HepG2 (cell line): Measurements from ENCODE around the gene LRRC74A. TPM values are rescaled to one million over a fixed set of nuclear protein-coding genes. Genes with fewer than 3 reads are reported as not detected.

Source experiments
- ATAC-seq: fragments of 200-7000 bp; cut with Tn5 transposase; 3 replicates; pipeline ENCODE4 v1.9.1; 2020; ENCODE audit warnings: mild to moderate bottlenecking, moderate library complexity
- BruUV-seq: library from RNA; stranded (reverse); fragments of 400-500 nt; replicated peaks from 2 replicates; lab custom pipeline; 2021; lab: Mats Ljungman, UMichigan
- CTCF ChIA-PET: fragments of 300-600 bp; formaldehyde crosslinking; extraction: SDS; loops from one replicate; lab custom pipeline; 2021; ENCODE audit warnings: low total read pairs, inconsistent platforms, low intra/inter-chr PET ratio; lab: Yijun Ruan, JAX
- POLR2A ChIA-PET: fragments of 350-600 bp; sonication (Branson Sonifier 250); formaldehyde crosslinking; loops from one replicate; lab custom pipeline; 2020; ENCODE audit warnings: antibody characterized with exemption, inconsistent platforms; lab: Yijun Ruan, JAX
- DNase-seq: peaks from one replicate; pipeline ENCODE4 v3.0.0-alpha.2; 2015; ENCODE audit warnings: low spot score
- FAIRE-seq: peaks from 3 replicates; lab custom pipeline; 2011; peaks lifted over from hg19 to GRCh38; lab: Jason Lieb, UNC
- H2AFZ ChIP-seq: one replicate; pipeline ENCODE4 v1.6.1; 2011; ENCODE audit warnings: low read length, inconsistent platforms
- H3K27ac ChIP-seq: fragments of 300-600 bp; 3 replicates; pipeline ENCODE4 v1.8.0; 2011; ENCODE audit warnings: mixed run types, mild to moderate bottlenecking, mixed read lengths, low read length, inconsistent platforms; ENCODE audit not compliant: insufficient read depth; ENCODE audit errors: extremely low read length
- H3K27me3 ChIP-seq, 2 experiments: fragments of 200-600 bp in 1 of 2; 2 replicates in 1 of 2; 3 replicates in 1 of 2; pipeline versions ENCODE4 v1.6.0 to v1.8.0; 2011; ENCODE audit warnings: low read length in 2 of 2, mild to moderate bottlenecking in 2 of 2, moderate library complexity in 2 of 2, inconsistent platforms in 1 of 2; ENCODE audit not compliant: insufficient read depth in 2 of 2, control insufficient read depth in 1 of 2
- H3K36me3 ChIP-seq, 2 experiments: fragments of 200-600 bp in 1 of 2; replicated peaks in 1 of 2; 2 replicates in 1 of 2; 3 replicates in 1 of 2; pipeline versions ENCODE4 v1.5.1 to v1.8.0; 2011; ENCODE audit warnings: low read length in 2 of 2, inconsistent platforms in 1 of 2; ENCODE audit not compliant: insufficient read depth in 2 of 2, control insufficient read depth in 1 of 2
- H3K4me1 ChIP-seq: 2 replicates; pipeline ENCODE4 v1.5.1; 2012; ENCODE audit warnings: low read length, inconsistent platforms; ENCODE audit not compliant: insufficient read depth
- H3K4me2 ChIP-seq: 2 replicates; pipeline ENCODE4 v1.6.0; 2011; ENCODE audit warnings: low read depth, low read length, inconsistent platforms
- H3K4me3 ChIP-seq, 3 experiments: fragments of 200-600 bp in 1 of 3; sonication (generic), shearing (Covaris generic) in 1 of 3; replicated peaks in 1 of 3; 2 replicates each; pipeline ENCODE4 v1.5.1; 2011 to 2016; ENCODE audit warnings: low read length in 3 of 3, inconsistent platforms in 2 of 3, low read depth in 2 of 3, mild to moderate bottlenecking in 2 of 3, control low read depth in 1 of 3, mixed read lengths in 1 of 3; ENCODE audit not compliant: insufficient read depth in 1 of 3
- H3K79me2 ChIP-seq: one replicate; pipeline ENCODE4 v1.6.1; 2011; ENCODE audit warnings: low read length, inconsistent platforms; ENCODE audit not compliant: insufficient read depth
- H3K9ac ChIP-seq: 2 replicates; pipeline ENCODE4 v1.6.0; 2011; ENCODE audit warnings: mild to moderate bottlenecking, low read depth, low read length, inconsistent platforms; ENCODE audit not compliant: insufficient read depth
- H3K9me3 ChIP-seq: 2 replicates; pipeline ENCODE4 v1.5.1; 2012; ENCODE audit warnings: mild to moderate bottlenecking, low read length
- H4K20me1 ChIP-seq: 2 replicates; pipeline ENCODE4 v1.6.0; 2011; ENCODE audit warnings: inconsistent platforms, mild to moderate bottlenecking, low read length, moderate library complexity; ENCODE audit not compliant: insufficient read depth
- BRCA1 ChIP-seq: sonication (generic); formaldehyde crosslinking; IDR thresholded peaks from 2 replicates; pipeline ENCODE4 v1.4.0; 2020; ENCODE audit warnings: missing genetic modification reagents
- ETV6 ChIP-seq: sonication (generic); formaldehyde crosslinking; conservative IDR thresholded peaks from 2 replicates; pipeline ENCODE4 v1.4.0; 2020; ENCODE audit warnings: missing genetic modification reagents
- KDM1A ChIP-seq: IDR thresholded peaks from 2 replicates; pipeline ENCODE4 v1.6.1; 2016; ENCODE audit warnings: missing compliant biosample characterization
- MATR3 ChIP-seq: sonication (generic); formaldehyde crosslinking; IDR thresholded peaks from 2 replicates; pipeline ENCODE4 v1.4.0; 2020; ENCODE audit warnings: missing genetic modification reagents
- PTBP1 ChIP-seq: fragments of 200-400 bp; formaldehyde crosslinking; IDR thresholded peaks from 2 replicates; pipeline ENCODE4 v1.6.1; 2018; ENCODE audit warnings: low read length, low read depth; ENCODE audit not compliant: poor library complexity, severe bottlenecking
- ZFP36L1 ChIP-seq: sonication (generic); formaldehyde crosslinking; IDR thresholded peaks from 2 replicates; pipeline ENCODE4 v1.8.0; 2022; ENCODE audit warnings: mild to moderate bottlenecking, missing genetic modification reagents, moderate library complexity
- ZNF10 ChIP-seq: sonication (generic); formaldehyde crosslinking; IDR thresholded peaks from 2 replicates; pipeline ENCODE4 v1.4.0; 2020; ENCODE audit warnings: mild to moderate bottlenecking, low read depth, missing genetic modification reagents, borderline replicate concordance
- ZNF264 ChIP-seq: sonication (generic); formaldehyde crosslinking; IDR thresholded peaks from 2 replicates; pipeline ENCODE4 v1.4.0; 2020; ENCODE audit warnings: missing genetic modification reagents
- ZNF34 ChIP-seq: sonication (generic); formaldehyde crosslinking; IDR thresholded peaks from 2 replicates; pipeline ENCODE4 v1.4.0; 2020; ENCODE audit warnings: mild to moderate bottlenecking, missing genetic modification reagents, borderline replicate concordance
- ZNF441 ChIP-seq: sonication (generic); formaldehyde crosslinking; IDR thresholded peaks from 2 replicates; pipeline ENCODE4 v1.7.0; 2021; ENCODE audit warnings: missing genetic modification reagents, borderline replicate concordance
- WGBS: methylation state at CpG from one replicate; pipeline ENCODE4 v1.1.6; 2017; ENCODE audit warnings: low lambda C conversion rate; 5-methylcytosine and 5-hydroxymethylcytosine counted together
- in situ Hi-C: cut with HindIII; loops from 2 replicates; pipeline ENCODE4 v1.10.0; 2017; ENCODE audit warnings: low pct_unique_long_range_greater_than_20kb; ENCODE audit not compliant: extremely low pct_ligation_motif_present
- intact Hi-C: fragments of 100-400 bp; cut with micrococcal nuclease; formaldehyde crosslinking; loops from one replicate; pipeline ENCODE4 v1.10.0; 2022; ENCODE audit not compliant: unreplicated experiment
- polyA plus RNA-seq, 8 experiments: library from polyadenylated mRNA; depleted of rRNA in 3 of 8; stranded (reverse) in 7 of 8; unstranded in 1 of 8; fragments of >200 nt; fragmentation: Illumina TruSeq in 4 of 8; extraction: Trizol in 4 of 8; gene quantifications; 2 replicates each; pipeline versions ENCODE4 v1.2.1 to v1.2.3, GENCODE V29; 2011 to 2016; ENCODE audit warnings: low read depth in 4 of 8, missing spikeins in 1 of 8, mixed read lengths in 1 of 8; ENCODE audit not compliant: insufficient read depth in 1 of 8
- total RNA-seq, 5 experiments: library from RNA; depleted of rRNA; stranded (reverse); fragments of >200 nt; fragmentation: Illumina TruSeq; extraction: Trizol; gene quantifications; 2 replicates each; pipeline ENCODE4 v1.2.3, GENCODE V29; 2016; ENCODE audit warnings: low read depth in 1 of 5
- TF ChIP-seq, protein P1 (sequence below): sonication (generic); formaldehyde crosslinking; conservative IDR thresholded peaks from 2 replicates; pipeline ENCODE4 v1.8.0; 2022; ENCODE audit warnings: missing genetic modification reagents
- TF ChIP-seq, protein P2 (sequence below): fragments of 450-650 bp; IDR thresholded peaks from 2 replicates; pipeline ENCODE4 v1.6.1; 2017
- TF ChIP-seq, protein P3 (sequence below): sonication (generic); formaldehyde crosslinking; IDR thresholded peaks from 2 replicates; pipeline ENCODE4 v1.8.1; 2023; ENCODE audit warnings: mild to moderate bottlenecking, moderate library complexity, missing genetic modification reagents

LRRC74A gene
- total and polyA plus RNA-seq, 2 of the 13 experiments (the other 11 are each of a cell fraction or from before 2014, with no cell fraction given) = not detected

DNA sequence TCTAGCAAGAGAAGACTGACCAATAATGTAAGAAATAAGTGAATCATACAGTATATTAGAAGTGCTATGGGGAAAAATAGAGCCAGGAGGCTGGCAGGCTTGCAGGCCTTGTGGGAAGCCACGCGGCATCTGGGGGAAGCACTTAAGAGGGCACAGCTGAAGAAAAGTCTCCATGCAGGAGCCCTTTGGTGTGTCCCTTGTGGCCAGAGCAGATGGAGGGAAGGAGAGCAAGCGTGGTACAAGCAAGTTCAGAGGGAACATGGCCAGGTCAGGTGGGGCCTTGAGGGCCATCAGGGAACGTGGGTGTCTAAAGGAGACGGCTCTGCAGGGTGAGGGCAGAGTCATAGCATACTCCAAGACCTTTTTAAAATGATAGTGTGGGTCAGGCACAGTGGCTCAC lies 51.7 kb downstream of the LRRC74A start:
- FAIRE-seq = no peak
- CTCF ChIA-PET = interaction anchor here (2.5 to 3.6 kb wide), 2 partner anchors 176 to 191 kb away, joined by 13 to 68 read pairs; no protein-coding TSS in a partner anchor

More for the DNA sequence above, 51.7 kb downstream of the LRRC74A start:
- H3K9me3 ChIP-seq = no peaks in the 10 kb centered on the region
- H3K79me2 ChIP-seq = no peaks in the 10 kb centered on the region
- in situ Hi-C loops = no loop called here
- ATAC-seq = no peak
- peaks cover 4 to 10% of the 10 kb centered on the region in 2 experiments; a peak in 3 of 5 replicates for H3K27me3 ChIP-seq
- no TSS peak for BruUV-seq
- no peak overlapping the region for H3K27ac ChIP-seq
- WGBS = 40% methylated on average over 5 of the region's 5 CpGs
- no peak overlapping the region for H3K9ac ChIP-seq
- no peaks in the 10 kb centered on the region for H4K20me1 ChIP-seq
- H3K4me2 ChIP-seq = no peak overlapping the region
- no peak overlapping the region for H2AFZ ChIP-seq
- no peaks in the 10 kb centered on the region for H3K36me3 ChIP-seq
- no peak overlapping the region for H3K4me3 ChIP-seq
- POLR2A ChIA-PET = no interaction called here
- no peaks in the 10 kb centered on the region for H3K4me1 ChIP-seq
- DNase-seq = no peak
- intact Hi-C loops = no loop called here
- no peak for TF ChIP-seq ZNF441
- no peak for TF ChIP-seq BRCA1 (CRISPR knock-in tag)
- TF ChIP-seq PTBP1 = no peak
- no peak for TF ChIP-seq ETV6
- TF ChIP-seq, protein P1, sequence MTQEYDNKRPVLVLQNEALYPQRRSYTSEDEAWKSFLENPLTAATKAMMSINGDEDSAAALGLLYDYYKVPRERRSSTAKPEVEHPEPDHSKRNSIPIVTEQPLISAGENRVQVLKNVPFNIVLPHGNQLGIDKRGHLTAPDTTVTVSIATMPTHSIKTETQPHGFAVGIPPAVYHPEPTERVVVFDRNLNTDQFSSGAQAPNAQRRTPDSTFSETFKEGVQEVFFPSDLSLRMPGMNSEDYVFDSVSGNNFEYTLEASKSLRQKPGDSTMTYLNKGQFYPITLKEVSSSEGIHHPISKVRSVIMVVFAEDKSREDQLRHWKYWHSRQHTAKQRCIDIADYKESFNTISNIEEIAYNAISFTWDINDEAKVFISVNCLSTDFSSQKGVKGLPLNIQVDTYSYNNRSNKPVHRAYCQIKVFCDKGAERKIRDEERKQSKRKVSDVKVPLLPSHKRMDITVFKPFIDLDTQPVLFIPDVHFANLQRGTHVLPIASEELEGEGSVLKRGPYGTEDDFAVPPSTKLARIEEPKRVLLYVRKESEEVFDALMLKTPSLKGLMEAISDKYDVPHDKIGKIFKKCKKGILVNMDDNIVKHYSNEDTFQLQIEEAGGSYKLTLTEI (CRISPR knock-in tag) = no peak
- TF ChIP-seq, protein P2, sequence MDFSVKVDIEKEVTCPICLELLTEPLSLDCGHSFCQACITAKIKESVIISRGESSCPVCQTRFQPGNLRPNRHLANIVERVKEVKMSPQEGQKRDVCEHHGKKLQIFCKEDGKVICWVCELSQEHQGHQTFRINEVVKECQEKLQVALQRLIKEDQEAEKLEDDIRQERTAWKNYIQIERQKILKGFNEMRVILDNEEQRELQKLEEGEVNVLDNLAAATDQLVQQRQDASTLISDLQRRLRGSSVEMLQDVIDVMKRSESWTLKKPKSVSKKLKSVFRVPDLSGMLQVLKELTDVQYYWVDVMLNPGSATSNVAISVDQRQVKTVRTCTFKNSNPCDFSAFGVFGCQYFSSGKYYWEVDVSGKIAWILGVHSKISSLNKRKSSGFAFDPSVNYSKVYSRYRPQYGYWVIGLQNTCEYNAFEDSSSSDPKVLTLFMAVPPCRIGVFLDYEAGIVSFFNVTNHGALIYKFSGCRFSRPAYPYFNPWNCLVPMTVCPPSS = no peak
- no peak for TF ChIP-seq ZNF34 (CRISPR knock-in tag)
- TF ChIP-seq, protein P3, sequence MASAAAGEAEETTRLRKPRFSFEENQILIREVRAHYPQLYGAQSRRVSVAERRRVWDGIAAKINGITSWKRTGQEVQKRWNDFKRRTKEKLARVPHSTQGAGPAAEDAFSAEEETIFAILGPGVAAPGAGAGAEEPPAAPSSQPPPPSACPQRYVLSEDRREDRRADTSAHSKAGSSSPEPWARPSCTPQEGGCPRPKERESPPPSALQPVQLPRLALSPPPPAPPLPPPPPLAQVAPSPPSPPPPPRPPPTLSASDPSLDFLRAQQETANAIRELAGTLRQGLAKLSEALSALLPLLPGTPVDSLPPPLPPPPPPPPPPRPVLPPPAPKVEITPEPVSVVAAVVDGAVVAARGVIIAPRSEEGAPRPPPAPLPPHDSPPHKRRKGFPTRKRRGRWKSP (CRISPR knock-in tag) = no peak
- TF ChIP-seq MATR3 = no peak
- TF ChIP-seq KDM1A (CRISPR knock-in tag) = no peak
- TF ChIP-seq ZNF10 (CRISPR knock-in tag) = no peak
- no peak for TF ChIP-seq ZNF264 (CRISPR knock-in tag)
- TF ChIP-seq ZFP36L1 (CRISPR knock-in tag) = no peak
